Transverse colon (tissue), 3 donors: Measurements from ENCODE around the gene GOLT1A.

Experiments used
- CTCF ChIP-seq, 5 experiments: fragments of 200-600 bp in 3 of 5; fragments of 450-650 bp in 2 of 5; sonication (generic) in 3 of 5; IDR thresholded peaks; 1 replicate in 2 of 5; 2 replicates in 3 of 5; pipeline ENCODE4 v1.5.1; 2016 to 2017; ENCODE audit warnings: antibody characterized with exemption in 5 of 5, inconsistent platforms in 3 of 5, mild to moderate bottlenecking in 2 of 5, moderate library complexity in 1 of 5
- EP300 ChIP-seq: sonication (generic); formaldehyde crosslinking; IDR thresholded peaks from one replicate; pipeline ENCODE4 v1.6.1; 2017; ENCODE audit warnings: antibody characterized with exemption, low read depth
- POLR2A ChIP-seq: fragments of 450-650 bp; IDR thresholded peaks from one replicate; pipeline ENCODE4 v1.6.1; 2016; ENCODE audit warnings: antibody characterized with exemption, mild to moderate bottlenecking, moderate library complexity

- TF ChIP-seq CTCF (IDR thresholded peaks at IDR 0.05) (no peak), POLR2A (no peak), EP300 (no peak)
Observed at GRCh38 chr1:204212715-204213114, 1.1 kb downstream of the GOLT1A start.
